Adrenal gland (tissue), 5 donors: ENCODE results near the gene RAC3.

ENCODE experiments used
- POLR2A ChIP-seq, 2 donors: fragments of 450-650 bp; IDR thresholded peaks; one replicate each; pipeline ENCODE4 v1.6.1; 2017; ENCODE audit warnings: antibody characterized with exemption in 2 of 2, mild to moderate bottlenecking in 2 of 2, moderate library complexity in 1 of 2
- TF ChIP-seq, protein P1 (sequence below), 6 experiments: fragments of 450-650 bp in 4 of 6; fragments of 200-600 bp in 2 of 6; sonication (generic) in 1 of 6; IDR thresholded peaks; 1 replicate in 5 of 6; 2 replicates in 1 of 6; pipeline versions ENCODE4 v1.5.1 to v1.8.0; 2016 to 2021; ENCODE audit warnings: antibody characterized with exemption in 6 of 6, mild to moderate bottlenecking in 2 of 6, moderate library complexity in 1 of 6
- donor health status: DM: no; HTN: no; CAD: no.

- TF ChIP-seq POLR2A (IDR thresholded peaks at IDR 0.05) = no peak
- TF ChIP-seq, protein P1, sequence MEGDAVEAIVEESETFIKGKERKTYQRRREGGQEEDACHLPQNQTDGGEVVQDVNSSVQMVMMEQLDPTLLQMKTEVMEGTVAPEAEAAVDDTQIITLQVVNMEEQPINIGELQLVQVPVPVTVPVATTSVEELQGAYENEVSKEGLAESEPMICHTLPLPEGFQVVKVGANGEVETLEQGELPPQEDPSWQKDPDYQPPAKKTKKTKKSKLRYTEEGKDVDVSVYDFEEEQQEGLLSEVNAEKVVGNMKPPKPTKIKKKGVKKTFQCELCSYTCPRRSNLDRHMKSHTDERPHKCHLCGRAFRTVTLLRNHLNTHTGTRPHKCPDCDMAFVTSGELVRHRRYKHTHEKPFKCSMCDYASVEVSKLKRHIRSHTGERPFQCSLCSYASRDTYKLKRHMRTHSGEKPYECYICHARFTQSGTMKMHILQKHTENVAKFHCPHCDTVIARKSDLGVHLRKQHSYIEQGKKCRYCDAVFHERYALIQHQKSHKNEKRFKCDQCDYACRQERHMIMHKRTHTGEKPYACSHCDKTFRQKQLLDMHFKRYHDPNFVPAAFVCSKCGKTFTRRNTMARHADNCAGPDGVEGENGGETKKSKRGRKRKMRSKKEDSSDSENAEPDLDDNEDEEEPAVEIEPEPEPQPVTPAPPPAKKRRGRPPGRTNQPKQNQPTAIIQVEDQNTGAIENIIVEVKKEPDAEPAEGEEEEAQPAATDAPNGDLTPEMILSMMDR (IDR thresholded peaks at IDR 0.05) = no peak
Observed at GRCh38 chr17:82036634-82037091, 5.2 kb downstream of the RAC3 start.
